NB4 (cell line): ENCODE data around the gene DACT3.

Source experiments
- DNase-seq: peaks from one replicate; pipeline ENCODE4 v3.0.0; 2010; ENCODE audit warnings: low read depth
- H3K4me3 ChIP-seq: one replicate; pipeline ENCODE4 v1.5.1; 2011; ENCODE audit warnings: mild to moderate bottlenecking, low read depth, low read length, moderate library complexity
- MYC ChIP-seq: IDR thresholded peaks from 2 replicates; pipeline ENCODE4 v1.6.1; 2011; ENCODE audit warnings: low read depth, low read length
- POLR2A ChIP-seq: IDR thresholded peaks from 2 replicates; pipeline ENCODE4 v1.6.1; 2011; ENCODE audit warnings: mild to moderate bottlenecking; ENCODE audit not compliant: insufficient read length; ENCODE audit errors: extremely low read depth
- TF ChIP-seq, protein P1 (sequence below): IDR thresholded peaks from one replicate; pipeline ENCODE4 v1.5.1; 2012; ENCODE audit warnings: low read depth, low read length
- TF ChIP-seq, protein P2 (sequence below): IDR thresholded peaks from 2 replicates; pipeline ENCODE4 v1.6.1; 2011; ENCODE audit warnings: low read depth, low read length

Gene DACT3

DNA sequence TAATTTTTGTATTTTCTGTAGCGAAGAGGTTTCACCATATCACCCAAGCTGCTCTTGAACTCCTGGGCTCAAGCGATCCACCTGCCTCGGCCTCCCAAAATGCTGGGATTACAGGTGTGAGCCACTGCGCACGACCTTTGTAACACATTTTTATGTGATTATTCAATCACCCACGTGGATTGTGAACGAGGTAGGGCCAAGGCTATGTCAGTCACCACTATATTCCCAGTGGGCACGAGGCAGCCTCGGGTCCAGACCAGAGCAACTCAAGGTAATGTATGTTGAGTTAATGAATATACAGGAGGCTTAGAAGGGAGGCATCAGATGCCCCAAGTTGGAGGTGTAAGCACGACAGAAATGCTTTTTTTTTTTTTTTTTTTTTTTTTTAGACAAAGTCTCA, 45.0 kb downstream of the DACT3 start:
- TF ChIP-seq, protein P1, sequence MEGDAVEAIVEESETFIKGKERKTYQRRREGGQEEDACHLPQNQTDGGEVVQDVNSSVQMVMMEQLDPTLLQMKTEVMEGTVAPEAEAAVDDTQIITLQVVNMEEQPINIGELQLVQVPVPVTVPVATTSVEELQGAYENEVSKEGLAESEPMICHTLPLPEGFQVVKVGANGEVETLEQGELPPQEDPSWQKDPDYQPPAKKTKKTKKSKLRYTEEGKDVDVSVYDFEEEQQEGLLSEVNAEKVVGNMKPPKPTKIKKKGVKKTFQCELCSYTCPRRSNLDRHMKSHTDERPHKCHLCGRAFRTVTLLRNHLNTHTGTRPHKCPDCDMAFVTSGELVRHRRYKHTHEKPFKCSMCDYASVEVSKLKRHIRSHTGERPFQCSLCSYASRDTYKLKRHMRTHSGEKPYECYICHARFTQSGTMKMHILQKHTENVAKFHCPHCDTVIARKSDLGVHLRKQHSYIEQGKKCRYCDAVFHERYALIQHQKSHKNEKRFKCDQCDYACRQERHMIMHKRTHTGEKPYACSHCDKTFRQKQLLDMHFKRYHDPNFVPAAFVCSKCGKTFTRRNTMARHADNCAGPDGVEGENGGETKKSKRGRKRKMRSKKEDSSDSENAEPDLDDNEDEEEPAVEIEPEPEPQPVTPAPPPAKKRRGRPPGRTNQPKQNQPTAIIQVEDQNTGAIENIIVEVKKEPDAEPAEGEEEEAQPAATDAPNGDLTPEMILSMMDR, result no peak
- no peak for TF ChIP-seq POLR2A
- TF ChIP-seq MYC, result no peak
- TF ChIP-seq, protein P2, sequence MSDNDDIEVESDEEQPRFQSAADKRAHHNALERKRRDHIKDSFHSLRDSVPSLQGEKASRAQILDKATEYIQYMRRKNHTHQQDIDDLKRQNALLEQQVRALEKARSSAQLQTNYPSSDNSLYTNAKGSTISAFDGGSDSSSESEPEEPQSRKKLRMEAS, result no peak
- DNase-seq, result no peak
- H3K4me3 ChIP-seq, result no peak overlapping the region

DNA sequence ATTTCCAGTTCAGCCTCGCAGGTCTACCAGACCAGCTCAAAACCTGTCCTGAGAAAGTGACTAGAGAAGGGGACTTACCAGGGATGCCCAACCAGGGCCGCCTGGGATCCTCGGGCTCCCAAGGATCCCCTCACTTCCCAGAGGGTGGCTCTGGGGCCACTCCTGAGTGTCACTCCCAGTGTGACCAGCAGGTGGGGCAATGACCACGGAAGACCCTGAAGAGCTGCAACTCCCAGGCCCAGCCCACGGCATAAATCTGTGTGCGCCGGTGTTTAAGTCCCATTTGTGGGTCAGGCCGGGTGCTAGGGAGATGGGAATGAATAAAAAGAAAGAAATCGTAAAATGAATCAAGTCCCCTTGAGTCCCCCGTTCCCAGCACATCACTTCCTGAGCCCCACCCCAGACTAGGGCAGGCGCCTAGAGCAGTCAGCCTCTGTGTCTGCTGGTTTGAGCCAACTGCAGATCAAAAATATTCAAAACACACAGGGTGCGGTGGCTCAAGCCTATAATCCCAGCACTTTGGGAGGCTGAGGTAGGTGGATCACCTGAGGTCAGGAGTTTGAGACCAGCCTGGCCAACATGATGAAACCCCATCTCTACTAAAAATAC, 46.8 kb downstream of the DACT3 start:
- TF ChIP-seq MYC, result no peak
- TF ChIP-seq, protein P1, result peak; percentile 100
- peak; percentile 92 for DNase-seq
- no peak overlapping the region for H3K4me3 ChIP-seq

DNA sequence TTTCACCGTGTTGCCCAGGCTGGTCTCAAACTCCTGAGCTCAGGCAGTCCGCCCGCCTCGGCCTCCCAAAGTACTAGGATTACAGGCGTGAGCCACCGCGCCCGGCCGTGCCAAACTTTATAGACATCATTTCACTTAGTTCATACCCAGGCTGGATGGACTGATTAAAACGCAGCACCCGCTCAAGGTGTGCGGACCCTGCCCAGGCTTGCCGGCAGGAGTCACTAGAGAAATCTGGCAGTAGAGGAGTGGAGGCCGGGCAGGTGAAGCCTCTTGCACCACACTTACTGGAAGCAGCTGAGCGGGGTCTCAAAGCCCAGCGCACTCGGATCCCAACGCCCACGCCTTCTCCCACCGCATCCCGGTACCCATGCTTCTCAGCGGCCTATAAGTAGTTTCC, 47.5 kb downstream of the DACT3 start:
- DNase-seq, result no peak
- no peak overlapping the region for H3K4me3 ChIP-seq
- TF ChIP-seq, protein P1, result no peak
- TF ChIP-seq MYC (no peak), POLR2A (no peak)
- TF ChIP-seq, protein P2, result no peak

DNA sequence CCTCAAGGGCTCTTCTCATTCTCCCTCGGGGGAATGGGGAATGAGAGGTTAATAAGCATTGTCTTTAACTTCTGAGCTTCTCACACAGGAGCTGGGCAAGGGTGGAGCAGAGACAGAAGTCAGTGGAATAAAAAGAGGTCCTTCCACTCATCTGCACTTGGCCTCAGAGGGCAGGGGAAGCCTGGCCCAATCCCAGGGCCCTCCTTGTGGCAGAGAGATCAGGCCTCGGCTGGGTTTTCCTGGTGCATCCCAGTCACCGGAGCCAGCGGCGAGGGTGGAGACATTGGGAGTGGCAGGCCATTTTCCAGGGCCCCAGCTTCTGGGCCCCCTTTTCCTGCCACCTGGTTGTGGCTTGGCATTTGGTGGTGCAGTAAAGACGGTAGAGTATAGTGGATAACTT, 49.2 kb downstream of the DACT3 start:
- H3K4me3 ChIP-seq, result no peak overlapping the region
- no peak for TF ChIP-seq POLR2A
- TF ChIP-seq, protein P1, result no peak
- TF ChIP-seq MYC, result no peak
- TF ChIP-seq, protein P2, result no peak
- DNase-seq, result no peak

DNA sequence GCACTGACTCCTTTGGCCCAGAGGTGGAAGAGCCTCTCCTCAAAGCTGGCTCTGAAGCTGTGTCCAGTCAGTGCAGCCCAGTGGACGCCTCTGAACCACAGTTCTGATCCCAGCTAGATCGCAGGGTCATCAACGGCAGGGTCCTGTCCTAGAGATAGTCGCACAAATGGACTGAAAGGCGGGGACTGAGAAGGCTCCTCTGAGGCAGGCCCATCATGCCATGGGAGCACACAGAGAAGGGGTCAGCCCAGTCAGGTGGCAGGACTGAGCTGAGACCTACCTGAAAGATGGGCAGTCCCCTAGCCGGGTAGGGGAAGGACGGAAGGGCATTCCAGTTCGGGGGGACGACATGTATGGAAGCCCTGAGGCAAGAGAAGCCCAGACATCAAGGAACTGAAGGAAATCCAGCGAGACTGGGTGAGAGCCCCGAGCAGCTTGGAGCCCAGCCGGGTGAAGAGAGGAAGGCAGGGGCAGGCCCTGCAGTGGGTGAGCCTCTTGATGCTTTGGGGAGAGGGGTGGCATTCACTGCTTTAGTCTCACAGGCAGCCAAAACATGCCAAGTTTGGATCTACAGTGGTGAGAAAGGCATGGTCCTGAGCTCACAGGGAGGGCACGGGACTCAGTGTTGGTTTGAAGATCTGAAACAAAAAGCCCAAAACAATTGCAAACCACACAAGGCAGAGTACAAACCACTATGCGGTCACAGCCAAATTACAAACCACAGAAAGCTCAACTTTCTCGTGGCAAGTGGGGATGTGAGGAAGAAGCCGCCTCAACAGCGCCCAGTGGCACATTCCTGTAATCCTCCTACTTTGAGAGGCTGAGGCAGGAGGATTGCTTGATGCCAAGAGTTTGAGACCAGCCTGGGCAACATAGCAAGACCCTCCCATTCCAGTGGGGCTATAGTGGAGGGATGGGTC, 49.9 kb downstream of the DACT3 start:
- TF ChIP-seq, protein P1, result no peak
- no peak for TF ChIP-seq POLR2A
- TF ChIP-seq, protein P2, result no peak
- TF ChIP-seq MYC, result no peak
- DNase-seq, result peak; percentile 89
- no peak overlapping the region for H3K4me3 ChIP-seq
